NCI-H2227 (cell line): ENCODE results near the gene AUTS2.
A peak's percentile ranks its signal among the peaks of the same experiment; 100 is the strongest.

Experiments
- DNase-seq: peaks from one replicate; lab custom pipeline; 2025; ENCODE audit not compliant: unreplicated experiment; lab: John Stamatoyannopoulos, UW

Gene AUTS2

DNA sequence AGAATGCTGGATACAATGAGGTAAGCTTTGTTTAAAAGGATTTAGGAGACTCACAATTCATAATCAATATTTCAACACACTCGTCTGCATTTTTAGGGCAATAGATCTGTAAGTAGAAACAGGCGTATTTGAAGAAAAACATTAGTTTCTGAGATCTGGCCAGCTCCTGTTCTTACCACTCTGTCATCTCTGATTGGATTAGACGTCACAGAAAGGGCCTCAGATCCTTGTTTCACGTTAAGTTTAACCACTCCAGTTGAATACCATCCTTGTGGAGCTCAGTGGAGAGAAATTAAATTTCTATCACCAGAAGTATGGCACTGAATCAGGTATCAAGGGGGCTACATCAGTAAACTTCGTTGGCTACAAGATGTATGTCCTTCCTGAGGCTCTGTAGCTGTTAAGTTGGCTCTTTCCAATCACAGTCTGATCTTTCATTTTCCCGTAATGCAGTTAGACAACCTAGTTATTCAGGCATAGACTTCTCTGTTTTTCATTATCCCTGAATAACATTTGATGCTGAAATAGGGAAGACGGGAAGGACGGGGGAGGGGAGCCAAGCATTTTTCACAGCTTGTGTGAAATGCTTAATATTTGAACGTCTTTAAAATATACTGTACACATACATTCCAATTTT, 874.4 kb downstream of the AUTS2 start:
- DNase-seq: no peak

DNA sequence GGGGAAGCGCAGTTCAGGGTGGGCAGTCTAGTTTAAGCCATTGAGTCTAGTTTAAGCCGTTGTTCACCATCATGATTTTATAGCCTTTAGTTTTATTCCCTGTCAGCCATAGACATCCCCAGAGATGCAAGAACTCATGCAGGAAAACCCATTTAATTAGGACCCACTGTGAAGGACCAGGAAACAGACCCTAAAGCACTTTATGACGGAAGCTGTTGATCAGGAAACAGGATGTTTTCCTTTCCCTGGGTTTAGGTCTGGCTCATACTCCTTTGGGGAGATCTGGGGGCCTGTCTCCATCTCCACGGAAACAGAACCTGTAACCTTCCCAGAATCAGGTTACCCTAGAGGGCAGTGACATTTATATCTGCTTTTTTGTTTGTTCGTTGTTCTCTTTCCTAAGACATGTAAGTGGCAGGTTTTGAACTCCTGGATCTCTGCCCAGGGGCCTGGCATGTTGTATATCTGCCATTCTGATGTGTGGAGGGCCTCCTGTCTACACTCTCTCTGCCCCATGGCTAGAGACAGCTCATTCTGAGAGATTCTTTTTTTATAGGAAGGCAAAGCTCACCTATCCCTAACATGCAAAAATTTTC, 876.5 kb downstream of the AUTS2 start:
- no peak for DNase-seq

GRCh38 chr7:70477036-70478010, 879.0 kb downstream of the AUTS2 start:
- no peak for DNase-seq

- no peak for DNase-seq
Observed at GRCh38 chr7:70479153-70480021, 881.1 kb downstream of the AUTS2 start.

GRCh38 chr7:70480927-70481569, 882.8 kb downstream of the AUTS2 start:
- DNase-seq: no peak

- DNase-seq: no peak
Observed at GRCh38 chr7:70481570-70482123, 883.4 kb downstream of the AUTS2 start.

- DNase-seq: peak; percentile 55
Observed at GRCh38 chr7:70484255-70484654, 886.0 kb downstream of the AUTS2 start.

DNA sequence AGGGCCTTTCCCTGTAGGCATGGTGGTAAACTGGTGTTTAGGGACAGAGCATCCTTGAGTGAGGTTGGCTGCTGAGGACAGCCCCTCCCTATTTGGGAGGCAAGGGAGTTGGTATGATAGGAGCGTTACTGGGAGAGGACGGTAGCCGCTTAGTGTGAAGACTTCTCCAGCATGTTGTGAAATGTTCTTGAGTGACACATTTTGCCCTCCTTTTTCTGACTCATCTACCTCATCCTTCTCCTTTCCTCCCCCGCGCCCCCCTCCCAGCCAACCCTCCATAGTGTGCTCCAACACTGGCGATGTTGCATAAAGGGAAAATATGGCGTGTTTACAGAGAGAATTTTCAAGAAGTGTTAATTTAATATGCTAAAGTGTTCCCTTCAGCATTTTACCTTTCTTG, 888.7 kb downstream of the AUTS2 start:
- DNase-seq: no peak

DNA sequence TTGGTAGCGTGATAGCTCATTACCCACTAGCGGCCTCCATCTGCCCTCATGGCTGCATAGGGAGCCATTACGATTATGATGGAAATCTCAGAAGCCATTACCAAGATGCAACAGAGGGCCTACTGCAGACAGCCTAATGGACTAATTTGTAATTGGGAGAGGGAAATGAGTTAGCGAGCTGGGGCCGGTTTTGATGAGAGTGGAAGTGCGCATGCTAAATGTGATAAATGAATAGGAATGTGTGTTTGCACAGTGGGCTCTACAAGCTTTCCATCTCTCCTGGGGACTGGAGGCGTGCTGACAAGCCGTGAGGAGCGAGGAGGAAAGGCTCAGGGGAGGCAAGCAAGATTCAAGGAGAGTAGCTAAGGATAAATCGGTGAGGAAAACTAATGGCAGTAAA, 889.2 kb downstream of the AUTS2 start:
- no peak for DNase-seq

GRCh38 chr7:70487886-70488285, 889.6 kb downstream of the AUTS2 start:
- no peak for DNase-seq

GRCh38 chr7:70489813-70490212, 891.5 kb downstream of the AUTS2 start:
- DNase-seq: no peak

- no peak for DNase-seq
Observed at GRCh38 chr7:70492625-70493024, 894.4 kb downstream of the AUTS2 start.

DNA sequence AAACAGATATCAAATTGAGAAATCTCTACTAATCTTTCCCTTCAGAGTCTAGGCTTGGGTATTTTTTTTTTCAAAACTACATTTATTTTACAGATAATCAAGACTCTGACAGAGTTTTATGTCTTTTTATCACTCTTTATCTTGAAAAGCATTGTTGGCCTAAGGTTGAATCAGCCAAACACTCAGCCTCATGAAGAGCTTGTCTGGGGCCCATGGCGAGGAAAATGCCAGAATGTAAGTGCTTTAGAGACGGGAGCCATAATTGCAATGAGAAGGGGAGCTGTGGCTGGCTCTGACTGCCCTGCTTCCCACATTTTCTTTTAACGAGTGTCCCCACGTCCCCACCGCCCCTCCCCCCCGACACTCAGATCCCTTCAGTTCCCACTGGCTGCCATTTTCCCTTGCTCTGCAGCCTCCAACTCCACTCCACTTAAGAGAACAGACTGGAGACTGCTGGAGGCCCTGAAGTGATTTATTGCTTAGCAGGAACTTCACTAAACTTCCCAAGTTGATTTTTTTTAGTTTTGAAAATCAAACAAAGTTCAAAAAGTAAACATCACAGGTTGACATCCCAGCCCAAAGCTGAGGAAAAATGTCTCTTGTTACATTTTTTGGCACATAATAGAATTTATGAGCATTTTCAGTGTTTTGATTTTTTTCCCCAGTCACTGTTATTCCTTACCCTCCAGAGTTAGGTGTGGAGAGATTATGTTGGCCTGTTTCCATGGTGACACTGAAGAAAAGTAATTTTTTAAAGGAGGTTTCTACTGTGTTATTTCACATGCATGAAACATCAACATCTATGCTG, 896.2 kb downstream of the AUTS2 start:
- DNase-seq: no peak

DNA sequence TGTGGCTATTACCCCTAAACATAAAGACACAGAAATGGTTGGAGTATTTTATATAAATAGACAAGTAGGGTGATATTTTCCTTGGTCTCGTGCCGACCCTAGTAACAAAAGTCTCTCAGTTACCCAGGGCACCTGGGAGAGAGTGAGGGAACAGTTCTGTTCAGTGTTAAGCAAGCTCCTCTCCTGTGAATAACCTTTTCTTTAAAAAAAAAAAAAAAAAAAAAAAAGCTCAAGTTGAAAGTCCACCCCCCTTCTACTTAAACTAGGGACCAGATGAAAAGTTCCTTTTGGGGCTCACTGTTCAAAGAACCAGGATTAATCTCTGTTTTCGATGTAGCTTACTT, 896.7 kb downstream of the AUTS2 start:
- no peak for DNase-seq

DNA sequence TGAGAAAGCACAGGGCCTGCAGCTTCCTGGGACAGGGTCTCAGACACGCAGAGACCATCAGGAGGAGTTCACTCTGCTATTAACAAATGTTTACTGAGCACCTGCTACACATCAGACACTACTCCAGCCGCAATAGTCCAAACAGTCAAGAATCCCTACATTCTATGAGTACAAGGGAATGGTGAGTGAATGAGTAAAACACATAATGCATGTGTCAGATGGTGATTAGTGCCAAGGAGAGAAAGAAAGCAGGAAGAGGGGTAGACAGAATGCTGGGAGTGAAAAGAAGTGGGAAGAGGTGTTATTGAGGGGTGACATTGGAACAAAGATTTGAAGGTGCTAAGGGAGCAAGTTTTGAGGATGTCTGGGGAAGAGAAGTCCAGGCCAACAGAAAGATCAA, 899.5 kb downstream of the AUTS2 start:
- no peak for DNase-seq

DNA sequence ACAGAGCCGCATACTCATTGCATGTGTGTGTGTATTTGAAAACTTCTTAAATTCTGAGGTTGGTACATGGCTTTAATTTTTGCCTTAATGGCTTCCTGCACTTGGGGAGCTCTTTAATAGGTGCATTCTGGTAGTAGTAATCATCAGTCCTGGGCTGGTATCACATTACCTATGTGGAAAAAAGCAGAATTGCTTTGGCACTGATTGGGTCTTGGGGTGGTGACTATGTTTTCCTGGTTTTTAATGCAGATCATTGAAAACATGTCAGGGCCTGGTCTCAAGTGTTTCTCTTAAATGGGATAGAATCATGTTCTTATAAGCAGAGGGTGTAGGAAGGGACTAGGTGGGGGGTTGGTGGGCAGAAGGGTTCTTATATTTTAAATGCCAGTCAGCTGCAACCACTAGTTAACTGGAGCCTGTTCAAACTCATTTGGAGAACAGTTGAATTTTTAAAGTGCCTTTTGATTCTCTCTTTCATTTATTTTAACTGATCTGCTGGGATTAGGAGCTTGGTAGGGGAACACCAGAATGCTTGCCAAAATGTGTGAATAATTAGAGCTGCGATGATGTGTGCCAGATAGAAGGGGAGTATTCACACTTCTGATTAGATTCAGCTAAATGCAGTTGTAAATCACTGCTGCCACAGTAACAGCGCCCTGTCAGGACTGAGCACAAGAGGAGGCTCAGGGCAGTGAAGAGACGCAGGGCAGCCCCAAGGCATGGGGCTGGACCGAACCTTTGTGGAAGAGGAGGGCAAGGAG, 900.1 kb downstream of the AUTS2 start:
- no peak for DNase-seq

DNA sequence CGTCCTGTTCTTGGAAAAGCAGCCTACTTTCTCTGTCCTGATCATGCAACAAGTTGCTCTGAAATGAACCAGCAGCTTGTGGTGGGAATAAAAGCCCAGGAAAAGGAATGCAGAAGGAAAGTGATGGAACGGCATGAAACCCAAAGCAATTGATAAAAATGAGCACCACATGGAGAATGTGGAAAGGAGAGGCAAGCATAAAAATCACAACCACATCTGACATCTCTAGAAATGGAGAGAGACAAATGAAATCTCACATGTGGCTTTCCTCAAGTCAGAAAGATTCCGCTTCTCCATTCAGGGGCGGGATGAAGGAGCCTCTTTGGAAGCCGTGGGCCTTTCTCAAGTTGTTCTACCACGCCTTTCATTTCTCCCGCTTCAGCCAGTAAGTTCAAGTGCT, 902.0 kb downstream of the AUTS2 start:
- DNase-seq: no peak

DNA sequence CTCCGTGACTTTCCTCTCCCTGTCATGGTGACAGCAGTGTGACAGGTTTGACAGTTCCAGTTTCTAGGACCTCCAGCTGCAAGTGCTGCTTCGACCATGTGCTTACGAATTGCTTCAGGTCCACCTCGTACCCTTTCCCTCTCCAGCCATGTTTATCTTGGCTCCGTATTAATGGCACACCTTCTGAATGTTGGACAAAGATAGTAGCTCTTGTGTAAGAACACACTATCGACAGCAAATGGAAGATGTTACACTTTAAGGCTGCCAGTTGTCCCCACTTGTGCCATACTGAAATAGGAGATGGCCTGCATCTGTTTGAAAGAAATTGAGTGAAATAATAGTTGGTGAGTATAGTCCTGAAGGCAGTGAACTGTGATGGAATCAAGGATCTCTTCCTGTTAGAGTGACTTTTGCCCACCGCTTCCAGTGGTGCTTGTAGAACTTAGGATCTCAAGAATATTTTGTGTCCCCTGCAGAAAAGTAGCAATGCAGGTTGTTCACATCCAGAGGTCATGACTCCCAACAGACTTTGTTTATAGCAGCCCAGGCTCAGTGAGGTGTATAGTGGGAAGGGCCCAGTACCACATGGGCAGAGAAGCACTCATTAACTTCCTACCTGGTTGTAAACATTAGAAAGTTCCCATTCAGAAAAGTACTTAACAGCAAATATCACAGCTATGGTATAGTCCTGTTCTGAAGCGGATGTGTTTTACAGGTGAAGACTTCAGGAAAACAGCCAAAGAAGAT, 904.0 kb downstream of the AUTS2 start:
- DNase-seq: no peak
